HG03095 (cell line): Measurements from ENCODE around the gene IGHMBP2.

Source experiments
- ATAC-seq: cut with Tn5 transposase; IDR thresholded peaks from one replicate; pipeline ENCODE4 v1.9.1; 2021; ENCODE audit warnings: moderate library complexity; ENCODE audit not compliant: unreplicated experiment

Gene IGHMBP2

GRCh38 chr11:68925611-68926010, 21.9 kb downstream of the IGHMBP2 start:
- no peak for ATAC-seq

- ATAC-seq, result no peak
These were observed 23.8 kb downstream of the IGHMBP2 start for GRCh38 chr11:68927280-68928135.

- no peak for ATAC-seq
These were observed 24.6 kb downstream of the IGHMBP2 start for GRCh38 chr11:68928136-68928880.

GRCh38 chr11:68929135-68929534, 25.4 kb downstream of the IGHMBP2 start:
- no peak for ATAC-seq

GRCh38 chr11:68929706-68930570, 26.2 kb downstream of the IGHMBP2 start:
- ATAC-seq, result no peak

GRCh38 chr11:68930991-68931855, 27.5 kb downstream of the IGHMBP2 start:
- ATAC-seq, result no peak

- ATAC-seq, result no peak
These were observed 28.2 kb downstream of the IGHMBP2 start for GRCh38 chr11:68931911-68932310.

- no peak for ATAC-seq
These were observed 28.7 kb downstream of the IGHMBP2 start for GRCh38 chr11:68932358-68932757.

- ATAC-seq, result no peak
These were observed 29.4 kb downstream of the IGHMBP2 start for GRCh38 chr11:68932933-68933577.

GRCh38 chr11:68933605-68934320, 30.1 kb downstream of the IGHMBP2 start:
- no peak for ATAC-seq

- ATAC-seq, result no peak
These were observed 30.6 kb downstream of the IGHMBP2 start for GRCh38 chr11:68934321-68934645.

GRCh38 chr11:68934666-68935065, 31.0 kb downstream of the IGHMBP2 start:
- no peak for ATAC-seq

- no peak for ATAC-seq
These were observed 31.4 kb downstream of the IGHMBP2 start for GRCh38 chr11:68935066-68935465.

- no peak for ATAC-seq
These were observed 32.0 kb downstream of the IGHMBP2 start for GRCh38 chr11:68935516-68936357.

- ATAC-seq, result no peak
These were observed 32.6 kb downstream of the IGHMBP2 start for GRCh38 chr11:68936358-68936636.

- no peak for ATAC-seq
These were observed 33.3 kb downstream of the IGHMBP2 start for GRCh38 chr11:68936676-68937620.

GRCh38 chr11:68938088-68938487, 34.4 kb downstream of the IGHMBP2 start:
- ATAC-seq, result no peak
